WTC11 (cell line): ENCODE data around the gene SLC5A9.

Source experiments
- NR2C2 ChIP-seq: sonication (generic); formaldehyde crosslinking; IDR thresholded peaks from 2 replicates; pipeline ENCODE4 v1.8.0; 2022; ENCODE audit warnings: mild to moderate bottlenecking, missing genetic modification reagents
- RORB ChIP-seq: fragments of 250-450 bp; sonication (Bioruptor Pico); IDR thresholded peaks from 2 replicates; pipeline ENCODE4 v1.9.0; 2021; ENCODE audit warnings: mild to moderate bottlenecking
- ZNF263 ChIP-seq: sonication (generic); formaldehyde crosslinking; IDR thresholded peaks from 2 replicates; pipeline ENCODE4 v1.8.1; 2022; ENCODE audit warnings: low read depth, mild to moderate bottlenecking, moderate library complexity, missing genetic modification reagents
- ZNF396 ChIP-seq: fragments of 250-450 bp; sonication (Bioruptor Pico); IDR thresholded peaks from 2 replicates; pipeline ENCODE4 v1.8.0; 2021; ENCODE audit warnings: mild to moderate bottlenecking, moderate library complexity, borderline replicate concordance
- TF ChIP-seq, protein P1 (sequence below): sonication (generic); formaldehyde crosslinking; IDR thresholded peaks from 2 replicates; pipeline ENCODE4 v1.8.0; 2022; ENCODE audit warnings: mild to moderate bottlenecking, missing genetic modification reagents
- TF ChIP-seq, protein P2 (sequence below): fragments of 200-600 bp; IDR thresholded peaks from 2 replicates; pipeline ENCODE4 v1.8.0; 2022; ENCODE audit warnings: antibody characterized with exemption
- TF ChIP-seq, protein P3 (sequence below): sonication (generic); formaldehyde crosslinking; IDR thresholded peaks from 2 replicates; pipeline ENCODE4 v1.8.1; 2022; ENCODE audit warnings: low read depth, missing genetic modification reagents, borderline replicate concordance
- TF ChIP-seq, protein P4 (sequence below): sonication (generic); formaldehyde crosslinking; IDR thresholded peaks from 2 replicates; pipeline ENCODE4 v1.8.1; 2023; ENCODE audit warnings: mild to moderate bottlenecking, missing genetic modification reagents, moderate library complexity
- TF ChIP-seq, protein P5 (sequence below): sonication (generic); formaldehyde crosslinking; conservative IDR thresholded peaks from 2 replicates; pipeline ENCODE4 v1.8.1; 2022; ENCODE audit warnings: mild to moderate bottlenecking, missing genetic modification reagents
- TF ChIP-seq, protein P6 (sequence below): sonication (generic); formaldehyde crosslinking; IDR thresholded peaks from 2 replicates; pipeline ENCODE4 v1.8.1; 2022; ENCODE audit warnings: mild to moderate bottlenecking, missing genetic modification reagents, moderate library complexity, borderline replicate concordance

DNA sequence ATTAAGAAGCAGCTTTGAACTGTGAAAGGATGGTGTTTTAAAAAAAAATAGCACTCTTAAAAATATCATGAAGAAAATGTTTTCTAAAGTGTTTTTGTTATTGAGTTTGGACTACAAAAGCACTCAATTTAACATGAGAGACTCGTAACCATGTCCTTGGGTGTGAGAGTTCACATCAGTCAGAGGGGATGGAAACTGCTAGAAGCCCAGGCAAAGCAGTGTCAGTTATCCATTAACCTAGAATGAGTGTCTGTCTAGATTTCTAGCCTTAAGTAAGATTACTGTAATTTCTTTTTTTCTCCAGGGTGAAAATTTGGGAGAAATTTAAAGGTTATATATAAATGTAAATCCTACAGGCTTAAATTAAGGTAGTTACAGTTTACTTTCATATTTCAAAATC lies 31.7 kb downstream of the SLC5A9 start:
- TF ChIP-seq, protein P1, sequence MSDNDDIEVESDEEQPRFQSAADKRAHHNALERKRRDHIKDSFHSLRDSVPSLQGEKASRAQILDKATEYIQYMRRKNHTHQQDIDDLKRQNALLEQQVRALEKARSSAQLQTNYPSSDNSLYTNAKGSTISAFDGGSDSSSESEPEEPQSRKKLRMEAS = no peak
- TF ChIP-seq NR2C2 (CRISPR knock-in tag) (no peak), ZNF396 (no peak), ZNF263 (CRISPR knock-in tag) (no peak), RORB (CRISPR knock-in tag) (no peak)
- TF ChIP-seq, protein P2, sequence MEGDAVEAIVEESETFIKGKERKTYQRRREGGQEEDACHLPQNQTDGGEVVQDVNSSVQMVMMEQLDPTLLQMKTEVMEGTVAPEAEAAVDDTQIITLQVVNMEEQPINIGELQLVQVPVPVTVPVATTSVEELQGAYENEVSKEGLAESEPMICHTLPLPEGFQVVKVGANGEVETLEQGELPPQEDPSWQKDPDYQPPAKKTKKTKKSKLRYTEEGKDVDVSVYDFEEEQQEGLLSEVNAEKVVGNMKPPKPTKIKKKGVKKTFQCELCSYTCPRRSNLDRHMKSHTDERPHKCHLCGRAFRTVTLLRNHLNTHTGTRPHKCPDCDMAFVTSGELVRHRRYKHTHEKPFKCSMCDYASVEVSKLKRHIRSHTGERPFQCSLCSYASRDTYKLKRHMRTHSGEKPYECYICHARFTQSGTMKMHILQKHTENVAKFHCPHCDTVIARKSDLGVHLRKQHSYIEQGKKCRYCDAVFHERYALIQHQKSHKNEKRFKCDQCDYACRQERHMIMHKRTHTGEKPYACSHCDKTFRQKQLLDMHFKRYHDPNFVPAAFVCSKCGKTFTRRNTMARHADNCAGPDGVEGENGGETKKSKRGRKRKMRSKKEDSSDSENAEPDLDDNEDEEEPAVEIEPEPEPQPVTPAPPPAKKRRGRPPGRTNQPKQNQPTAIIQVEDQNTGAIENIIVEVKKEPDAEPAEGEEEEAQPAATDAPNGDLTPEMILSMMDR = no peak
- TF ChIP-seq, protein P3, sequence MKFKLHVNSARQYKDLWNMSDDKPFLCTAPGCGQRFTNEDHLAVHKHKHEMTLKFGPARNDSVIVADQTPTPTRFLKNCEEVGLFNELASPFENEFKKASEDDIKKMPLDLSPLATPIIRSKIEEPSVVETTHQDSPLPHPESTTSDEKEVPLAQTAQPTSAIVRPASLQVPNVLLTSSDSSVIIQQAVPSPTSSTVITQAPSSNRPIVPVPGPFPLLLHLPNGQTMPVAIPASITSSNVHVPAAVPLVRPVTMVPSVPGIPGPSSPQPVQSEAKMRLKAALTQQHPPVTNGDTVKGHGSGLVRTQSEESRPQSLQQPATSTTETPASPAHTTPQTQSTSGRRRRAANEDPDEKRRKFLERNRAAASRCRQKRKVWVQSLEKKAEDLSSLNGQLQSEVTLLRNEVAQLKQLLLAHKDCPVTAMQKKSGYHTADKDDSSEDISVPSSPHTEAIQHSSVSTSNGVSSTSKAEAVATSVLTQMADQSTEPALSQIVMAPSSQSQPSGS (CRISPR knock-in tag) = no peak
- TF ChIP-seq, protein P4, sequence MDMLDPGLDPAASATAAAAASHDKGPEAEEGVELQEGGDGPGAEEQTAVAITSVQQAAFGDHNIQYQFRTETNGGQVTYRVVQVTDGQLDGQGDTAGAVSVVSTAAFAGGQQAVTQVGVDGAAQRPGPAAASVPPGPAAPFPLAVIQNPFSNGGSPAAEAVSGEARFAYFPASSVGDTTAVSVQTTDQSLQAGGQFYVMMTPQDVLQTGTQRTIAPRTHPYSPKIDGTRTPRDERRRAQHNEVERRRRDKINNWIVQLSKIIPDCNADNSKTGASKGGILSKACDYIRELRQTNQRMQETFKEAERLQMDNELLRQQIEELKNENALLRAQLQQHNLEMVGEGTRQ (CRISPR knock-in tag) = no peak
- TF ChIP-seq, protein P5, sequence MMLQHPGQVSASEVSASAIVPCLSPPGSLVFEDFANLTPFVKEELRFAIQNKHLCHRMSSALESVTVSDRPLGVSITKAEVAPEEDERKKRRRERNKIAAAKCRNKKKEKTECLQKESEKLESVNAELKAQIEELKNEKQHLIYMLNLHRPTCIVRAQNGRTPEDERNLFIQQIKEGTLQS (CRISPR knock-in tag) = no peak
- TF ChIP-seq, protein P6, sequence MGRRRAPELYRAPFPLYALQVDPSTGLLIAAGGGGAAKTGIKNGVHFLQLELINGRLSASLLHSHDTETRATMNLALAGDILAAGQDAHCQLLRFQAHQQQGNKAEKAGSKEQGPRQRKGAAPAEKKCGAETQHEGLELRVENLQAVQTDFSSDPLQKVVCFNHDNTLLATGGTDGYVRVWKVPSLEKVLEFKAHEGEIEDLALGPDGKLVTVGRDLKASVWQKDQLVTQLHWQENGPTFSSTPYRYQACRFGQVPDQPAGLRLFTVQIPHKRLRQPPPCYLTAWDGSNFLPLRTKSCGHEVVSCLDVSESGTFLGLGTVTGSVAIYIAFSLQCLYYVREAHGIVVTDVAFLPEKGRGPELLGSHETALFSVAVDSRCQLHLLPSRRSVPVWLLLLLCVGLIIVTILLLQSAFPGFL (CRISPR knock-in tag) = no peak
